H1 (cell line): ENCODE measurements around the gene IL21R. TPM values are rescaled to one million over a fixed set of nuclear protein-coding genes. Genes with fewer than 3 reads are reported as not detected.

Experiments used
- CTCF ChIA-PET: fragments of 300-600 bp; sonication (Branson Sonifier 250); formaldehyde crosslinking; loops from one replicate; lab custom pipeline; 2021; ENCODE audit not compliant: partially characterized antibody; lab: Charles Lee
- POLR2A ChIA-PET: fragments of 300-600 bp; sonication (Branson Sonifier 250); formaldehyde crosslinking; loops from one replicate; lab custom pipeline; 2021; ENCODE audit warnings: inconsistent platforms; ENCODE audit not compliant: partially characterized antibody; lab: Charles Lee
- DNase-seq, 2 experiments: peaks; one replicate each; pipeline versions ENCODE4 v3.0.0 to v3.0.0-alpha.2; 2010 to 2022; ENCODE audit warnings: low spot score in 2 of 2, low read depth in 1 of 2, mixed read lengths in 1 of 2
- FAIRE-seq: peaks from 2 replicates; lab custom pipeline; 2011; peaks lifted over from hg19 to GRCh38; lab: Jason Lieb, UNC
- H2AFZ ChIP-seq: 2 replicates; pipeline ENCODE4 v1.8.1; 2012; ENCODE audit warnings: low read length, inconsistent platforms
- H2AK5ac ChIP-seq: 2 replicates; pipeline ENCODE4 v1.6.1; 2013; ENCODE audit warnings: low read depth, low read length
- H2BK120ac ChIP-seq: replicated peaks from 2 replicates; pipeline ENCODE3; 2013; ENCODE audit warnings: low read depth, low read length, inconsistent platforms
- H2BK12ac ChIP-seq: 2 replicates; pipeline ENCODE4 v1.6.1; 2013; ENCODE audit warnings: low read depth, low read length
- H2BK15ac ChIP-seq: 2 replicates; pipeline ENCODE4 v1.6.1; 2013; ENCODE audit warnings: low read length
- H2BK20ac ChIP-seq: 2 replicates; pipeline ENCODE4 v1.6.1; 2013; ENCODE audit warnings: low read length
- H2BK5ac ChIP-seq: 2 replicates; pipeline ENCODE4 v1.6.1; 2013; ENCODE audit warnings: low read depth, low read length
- H3K14ac ChIP-seq: 2 replicates; pipeline ENCODE4 v1.6.1; 2013; ENCODE audit warnings: inconsistent platforms; ENCODE audit not compliant: insufficient read length
- H3K18ac ChIP-seq: 2 replicates; pipeline ENCODE4 v1.6.1; 2013; ENCODE audit warnings: low read length; ENCODE audit errors: extremely low read depth
- H3K23ac ChIP-seq: 2 replicates; pipeline ENCODE4 v1.6.1; 2013; ENCODE audit warnings: inconsistent platforms; ENCODE audit not compliant: insufficient read length
- H3K23me2 ChIP-seq: 2 replicates; pipeline ENCODE4 v1.6.1; 2013; ENCODE audit warnings: low read depth, low read length
- H3K27ac ChIP-seq: 2 replicates; pipeline ENCODE4 v1.6.1; 2011; ENCODE audit warnings: low read depth, low read length, inconsistent platforms
- H3K27me3 ChIP-seq, 4 experiments: replicated peaks in 1 of 4; 1 replicate in 1 of 4; 2 replicates in 3 of 4; pipeline versions ENCODE4 v1.6.1 to v1.8.1; 2011 to 2013; ENCODE audit warnings: low read length in 3 of 4, mild to moderate bottlenecking in 3 of 4, inconsistent platforms in 2 of 4, mixed read lengths in 2 of 4, moderate library complexity in 1 of 4; ENCODE audit not compliant: control insufficient read depth in 3 of 4, insufficient read depth in 3 of 4; ENCODE audit errors: extremely low read depth in 1 of 4
- H3K36me3 ChIP-seq, 4 experiments: 2 replicates each; pipeline versions ENCODE4 v1.6.1 to v1.8.1; 2011 to 2013; ENCODE audit warnings: mild to moderate bottlenecking in 4 of 4, low read length in 3 of 4, moderate library complexity in 2 of 4, control low read depth in 1 of 4, inconsistent platforms in 1 of 4; ENCODE audit not compliant: insufficient read depth in 4 of 4, control insufficient read depth in 2 of 4
- H3K4ac ChIP-seq: replicated peaks from 2 replicates; pipeline ENCODE3; 2013; ENCODE audit warnings: low read length, low read depth, mixed read lengths, inconsistent platforms; ENCODE audit not compliant: insufficient read length
- H3K4me1 ChIP-seq, 4 experiments: replicated peaks in 1 of 4; 1 replicate in 1 of 4; 2 replicates in 3 of 4; pipeline versions ENCODE4 v1.6.1 to v1.8.1; 2011 to 2013; ENCODE audit warnings: low read length in 3 of 4, inconsistent platforms in 2 of 4, mixed read lengths in 1 of 4; ENCODE audit not compliant: insufficient read depth in 4 of 4, control insufficient read depth in 3 of 4
- H3K4me2 ChIP-seq, 2 experiments: 2 replicates each; pipeline versions ENCODE4 v1.6.1 to v1.8.1; 2011 to 2013; ENCODE audit warnings: low read depth in 2 of 2, low read length in 2 of 2, control low read depth in 1 of 2, inconsistent platforms in 1 of 2, mild to moderate bottlenecking in 1 of 2; ENCODE audit not compliant: insufficient read depth in 1 of 2
- H3K4me3 ChIP-seq, 4 experiments: fragments of 200-600, 300-600 bp in 1 of 4; sonication (generic), shearing (Covaris generic), sonication (Bioruptor Twin) in 1 of 4; 2 replicates each; pipeline versions ENCODE4 v1.5.1 to v1.8.1; 2011 to 2016; ENCODE audit warnings: low read length in 4 of 4, low read depth in 3 of 4, control low read depth in 2 of 4, inconsistent platforms in 2 of 4, mild to moderate bottlenecking in 2 of 4, mixed read lengths in 1 of 4, moderate library complexity in 1 of 4; ENCODE audit not compliant: insufficient read depth in 2 of 4; ENCODE audit errors: extremely low read depth in 1 of 4
- H3K56ac ChIP-seq: replicated peaks from 2 replicates; pipeline ENCODE3; 2013; ENCODE audit warnings: low read depth, mild to moderate bottlenecking, mixed read lengths, low read length, inconsistent platforms; ENCODE audit not compliant: insufficient read length
- H3K79me1 ChIP-seq: 2 replicates; pipeline ENCODE4 v1.6.1; 2013; ENCODE audit warnings: low read depth, low read length, control low read depth
- H3K79me2 ChIP-seq, 2 experiments: 2 replicates each; pipeline versions ENCODE4 v1.6.1 to v1.8.1; 2012 to 2013; ENCODE audit warnings: low read length in 2 of 2, mild to moderate bottlenecking in 2 of 2, inconsistent platforms in 1 of 2; ENCODE audit not compliant: insufficient read depth in 2 of 2, control insufficient read depth in 1 of 2
- H3K9ac ChIP-seq, 4 experiments: replicated peaks in 1 of 4; 1 replicate in 1 of 4; 2 replicates in 3 of 4; pipeline versions ENCODE4 v1.6.1 to v1.8.1; 2011 to 2013; ENCODE audit warnings: low read depth in 3 of 4, low read length in 3 of 4, control low read depth in 2 of 4, mild to moderate bottlenecking in 2 of 4, moderate library complexity in 2 of 4, inconsistent platforms in 1 of 4; ENCODE audit errors: extremely low read depth in 1 of 4
- H3K9me3 ChIP-seq, 2 experiments: 2 replicates each; pipeline versions ENCODE4 v1.6.1 to v1.8.1; 2012 to 2013; ENCODE audit warnings: mild to moderate bottlenecking in 2 of 2, moderate library complexity in 2 of 2, control low read depth in 1 of 2, inconsistent platforms in 1 of 2, low read depth in 1 of 2, low read length in 1 of 2, mixed read lengths in 1 of 2; ENCODE audit not compliant: insufficient read depth in 2 of 2
- H4K20me1 ChIP-seq, 2 experiments: replicated peaks in 1 of 2; 2 replicates each; pipeline versions ENCODE3 to v1.8.1; 2011 to 2013; ENCODE audit warnings: inconsistent platforms in 2 of 2, low read length in 2 of 2, mild to moderate bottlenecking in 1 of 2; ENCODE audit not compliant: insufficient read depth in 2 of 2, control insufficient read depth in 1 of 2
- H4K5ac ChIP-seq: 2 replicates; pipeline ENCODE4 v1.6.1; 2013; ENCODE audit warnings: low read length, low read depth, mixed read lengths, inconsistent platforms; ENCODE audit not compliant: insufficient read length
- H4K8ac ChIP-seq: 2 replicates; pipeline ENCODE4 v1.8.0; 2013; ENCODE audit warnings: mild to moderate bottlenecking, moderate library complexity, low read length, inconsistent platforms; ENCODE audit not compliant: insufficient read depth; ENCODE audit errors: extremely low read depth
- H4K91ac ChIP-seq: replicated peaks from 2 replicates; pipeline ENCODE3; 2013; ENCODE audit warnings: low read length, mixed read lengths, inconsistent platforms; ENCODE audit not compliant: insufficient read length
- CTBP2 ChIP-seq: IDR thresholded peaks from 2 replicates; pipeline ENCODE4 v1.7.0; 2011; ENCODE audit warnings: borderline replicate concordance, mild to moderate bottlenecking, moderate library complexity, mixed read lengths, low read length; ENCODE audit not compliant: insufficient read depth, insufficient read length
- POLR2AphosphoS5 ChIP-seq: IDR thresholded peaks from 2 replicates; pipeline ENCODE4 v1.6.1; 2011; ENCODE audit warnings: low read depth, low read length
- SIN3A ChIP-seq, 2 experiments: IDR thresholded peaks in 1 of 2; conservative IDR thresholded peaks in 1 of 2; 2 replicates each; pipeline ENCODE4 v1.6.1; 2011 to 2012; ENCODE audit warnings: low read length in 2 of 2, improper control_type of control experiment in 1 of 2, low read depth in 1 of 2, mild to moderate bottlenecking in 1 of 2
- SIRT6 ChIP-seq: IDR thresholded peaks from one replicate; pipeline ENCODE4 v1.7.1; 2012; ENCODE audit warnings: low read length, inconsistent platforms
- TAF7 ChIP-seq: optimal IDR thresholded peaks from 2 replicates; pipeline ENCODE3; 2011; ENCODE audit warnings: low read depth, mild to moderate bottlenecking, inconsistent platforms, low read length, moderate library complexity, borderline replicate concordance
- TBP ChIP-seq: IDR thresholded peaks from 2 replicates; pipeline ENCODE4 v1.6.1; 2011; ENCODE audit warnings: low read depth, low read length, improper control_type of control experiment
- WGBS, 2 experiments: shearing (Covaris generic) in 1 of 2; methylation state at CpG; one replicate each; pipeline versions ENCODE4 v1.1.6 to v1.1.7; 2013 to 2015; ENCODE audit warnings: low lambda C conversion rate in 2 of 2, mixed read lengths in 2 of 2, inconsistent platforms in 1 of 2, low coverage in 1 of 2, missing lambda C conversion rate in 1 of 2; ENCODE audit not compliant: insufficient replicate concordance in 2 of 2, insufficient coverage in 1 of 2, insufficient read length in 1 of 2; ENCODE audit errors: extremely low coverage in 1 of 2, missing lambda C conversion rate in 1 of 2; 5-methylcytosine and 5-hydroxymethylcytosine counted together
- polyA plus RNA-seq, 7 experiments: library from polyadenylated mRNA; depleted of rRNA in 3 of 7; stranded (reverse) in 5 of 7; unstranded in 2 of 7; fragments of >200 nt in 5 of 7; fragments of 200-250 nt in 2 of 7; gene quantifications; 1 replicate in 5 of 7; 2 replicates in 1 of 7; 4 replicates in 1 of 7; pipeline versions ENCODE4 v1.2.1 to v1.2.3, GENCODE V29; 2011 to 2013; ENCODE audit warnings: missing spikeins in 2 of 7, mixed read lengths in 2 of 7
- total RNA-seq: library from RNA; stranded (reverse); fragmentation: NEBNext Ultra II Directional; extraction: Animal tissue kit (Norgen Biotek cat#: 25700); gene quantifications from 2 replicates; pipeline ENCODE4 v1.2.1, GENCODE V29; 2021

The IL21R gene
- total and polyA plus RNA-seq, 2 of the 8 experiments (the other 6 are each of a cell fraction or from before 2014, with no cell fraction given), result 0.34 to 0.70 TPM

DNA sequence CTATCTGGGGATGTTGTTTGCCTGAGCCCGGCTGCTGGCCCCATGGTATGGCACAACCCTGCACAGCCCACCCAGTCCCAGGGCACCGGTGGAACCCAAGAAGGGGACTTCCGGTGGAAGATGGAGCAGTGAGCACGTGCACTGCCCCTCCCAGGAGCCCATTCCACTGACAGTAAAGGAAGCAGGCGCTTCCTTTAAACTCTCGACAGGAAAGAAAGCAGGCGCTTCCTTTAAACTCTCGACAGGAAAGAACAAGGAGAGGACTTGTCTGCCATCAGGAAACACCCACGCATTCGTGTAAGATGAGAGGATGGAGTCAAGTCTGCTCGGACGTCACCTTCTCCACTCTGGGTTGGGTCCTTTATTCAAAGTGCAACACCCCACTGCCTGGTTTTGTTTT, 53.7 kb downstream of the IL21R start:
- no peaks in the 10 kb centered on the region for H3K79me1 ChIP-seq
- no peak overlapping the region for H3K23ac ChIP-seq
- H3K18ac ChIP-seq, result no peak overlapping the region
- no peak overlapping the region for H3K27ac ChIP-seq
- no peak overlapping the region for H3K9ac ChIP-seq
- FAIRE-seq (no peak), DNase-seq (no peak)
- H2AK5ac ChIP-seq, result no peak overlapping the region
- H2BK12ac ChIP-seq, result no peak overlapping the region; the same call in 1 of the 2 replicates
- H3K23me2 ChIP-seq, result peaks cover 4% of the 10 kb centered on the region; the same call in 1 of the 2 replicates
- H4K91ac ChIP-seq, result no peak overlapping the region
- no peaks in the 10 kb centered on the region for H4K20me1 ChIP-seq
- H3K9me3 ChIP-seq, result no peaks in the 10 kb centered on the region
- 78% methylated on average over 12 of the region's 12 CpGs; no CpG with 5 or more reads in 1 of the 2 experiments for WGBS, 2 experiments
- no peak overlapping the region for H4K8ac ChIP-seq
- no peak overlapping the region for H3K4me2 ChIP-seq
- no peak overlapping the region for H2AFZ ChIP-seq
- H3K27me3 ChIP-seq, result no peaks in the 10 kb centered on the region; a peak in 1 of 7 replicates
- ChIA-PET POLR2A (no interaction called here), CTCF (interaction anchor here (0.6 to 1.4 kb wide), 3 partner anchors 75 to 221 kb away, joined by 3 to 6 read pairs (median 3); no protein-coding TSS in a partner anchor)
- no peaks in the 10 kb centered on the region for H3K4me1 ChIP-seq
- no peak overlapping the region for H3K4me3 ChIP-seq
- H4K5ac ChIP-seq, result no peak overlapping the region
- no peak overlapping the region for H3K14ac ChIP-seq
- peaks cover 0 to 3% (median under 1%) of the 10 kb centered on the region in 4 experiments; a peak in 4 of 8 replicates for H3K36me3 ChIP-seq
- H3K4ac ChIP-seq, result no peak overlapping the region
- no peak overlapping the region for H2BK15ac ChIP-seq
- H2BK5ac ChIP-seq, result no peak overlapping the region
- no peak overlapping the region for H3K56ac ChIP-seq
- H2BK20ac ChIP-seq, result no peak overlapping the region
- no peak overlapping the region for H2BK120ac ChIP-seq
- H3K79me2 ChIP-seq, result no peaks in the 10 kb centered on the region
- TF ChIP-seq TBP, result no peak
- TF ChIP-seq POLR2AphosphoS5, result no peak
- no peak for TF ChIP-seq SIN3A (conservative IDR thresholded peaks at IDR 0.05 in 1 of 2, IDR thresholded peaks at IDR 0.05 in 1 of 2; ENCODE audit: low read depth in 1 of 2, low read length in 2 of 2)
- TF ChIP-seq CTBP2, result no peak
- TF ChIP-seq SIRT6, result no peak
- no peak for TF ChIP-seq TAF7
